DND-41 (cell line): ENCODE measurements around the gene SCUBE1.

Experiments
- EZH2 ChIP-seq: IDR thresholded peaks from 3 replicates; pipeline ENCODE4 v1.6.1; 2012; ENCODE audit warnings: borderline replicate concordance, low read depth, mild to moderate bottlenecking, moderate library complexity, low read length, inconsistent platforms; ENCODE audit not compliant: severe bottlenecking
- TF ChIP-seq, protein P1 (sequence below): IDR thresholded peaks from 2 replicates; pipeline ENCODE4 v1.5.1; 2012; ENCODE audit warnings: borderline replicate concordance, low read length, moderate library complexity, mild to moderate bottlenecking; ENCODE audit not compliant: poor library complexity, severe bottlenecking; ENCODE audit errors: extremely low read depth

DNA sequence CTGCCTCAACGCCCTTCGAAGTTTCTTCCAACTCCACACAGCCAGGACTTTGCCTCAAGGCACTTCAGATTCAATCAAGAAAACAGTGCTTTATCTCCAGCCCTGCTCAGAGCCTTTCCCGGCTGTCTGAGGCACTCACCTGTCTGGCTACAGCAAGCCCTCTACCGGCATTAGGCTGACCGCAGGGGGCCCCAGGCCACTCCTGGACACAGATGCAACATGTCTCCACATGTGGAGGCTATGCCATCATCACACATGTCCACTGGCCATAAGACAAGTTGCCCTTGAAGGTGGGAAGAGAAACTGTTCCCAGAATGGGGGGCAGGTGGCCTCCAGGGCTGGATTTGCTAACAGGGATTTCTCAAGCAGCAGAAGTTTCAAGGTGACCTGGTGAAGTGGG lies 10.0 kb downstream of the SCUBE1 start:
- TF ChIP-seq, protein P1, sequence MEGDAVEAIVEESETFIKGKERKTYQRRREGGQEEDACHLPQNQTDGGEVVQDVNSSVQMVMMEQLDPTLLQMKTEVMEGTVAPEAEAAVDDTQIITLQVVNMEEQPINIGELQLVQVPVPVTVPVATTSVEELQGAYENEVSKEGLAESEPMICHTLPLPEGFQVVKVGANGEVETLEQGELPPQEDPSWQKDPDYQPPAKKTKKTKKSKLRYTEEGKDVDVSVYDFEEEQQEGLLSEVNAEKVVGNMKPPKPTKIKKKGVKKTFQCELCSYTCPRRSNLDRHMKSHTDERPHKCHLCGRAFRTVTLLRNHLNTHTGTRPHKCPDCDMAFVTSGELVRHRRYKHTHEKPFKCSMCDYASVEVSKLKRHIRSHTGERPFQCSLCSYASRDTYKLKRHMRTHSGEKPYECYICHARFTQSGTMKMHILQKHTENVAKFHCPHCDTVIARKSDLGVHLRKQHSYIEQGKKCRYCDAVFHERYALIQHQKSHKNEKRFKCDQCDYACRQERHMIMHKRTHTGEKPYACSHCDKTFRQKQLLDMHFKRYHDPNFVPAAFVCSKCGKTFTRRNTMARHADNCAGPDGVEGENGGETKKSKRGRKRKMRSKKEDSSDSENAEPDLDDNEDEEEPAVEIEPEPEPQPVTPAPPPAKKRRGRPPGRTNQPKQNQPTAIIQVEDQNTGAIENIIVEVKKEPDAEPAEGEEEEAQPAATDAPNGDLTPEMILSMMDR: no peak
- TF ChIP-seq EZH2: no peak
